Subcutaneous abdominal adipose tissue (tissue), 5 donors: ENCODE measurements around the gene BMP2K.

ENCODE experiments used
- H3K27ac ChIP-seq: one replicate; pipeline ENCODE4 v1.7.0; 2013; ENCODE audit warnings: low read depth, mild to moderate bottlenecking, inconsistent platforms, low read length, moderate library complexity
- H3K27me3 ChIP-seq, 5 donors: one replicate each; pipeline ENCODE4 v1.7.0; 2013; ENCODE audit warnings: low read length in 5 of 5, inconsistent platforms in 1 of 5; ENCODE audit not compliant: control insufficient read depth in 5 of 5, insufficient read depth in 4 of 5
- H3K36me3 ChIP-seq, 5 donors: one replicate each; pipeline ENCODE4 v1.7.0; 2013; ENCODE audit warnings: low read length in 5 of 5; ENCODE audit not compliant: control insufficient read depth in 5 of 5, insufficient read depth in 5 of 5
- H3K4me1 ChIP-seq, 5 donors: one replicate each; pipeline ENCODE4 v1.7.0; 2013; ENCODE audit warnings: low read length in 5 of 5, mild to moderate bottlenecking in 3 of 5, moderate library complexity in 1 of 5; ENCODE audit not compliant: control insufficient read depth in 5 of 5, insufficient read depth in 5 of 5
- H3K4me3 ChIP-seq, 5 donors: one replicate each; pipeline ENCODE4 v1.7.0; 2013; ENCODE audit warnings: low read length in 5 of 5, low read depth in 1 of 5
- H3K9ac ChIP-seq, 5 donors: one replicate each; pipeline ENCODE4 v1.7.0; 2013; ENCODE audit warnings: low read length in 5 of 5, mild to moderate bottlenecking in 4 of 5, moderate library complexity in 3 of 5
- H3K9me3 ChIP-seq, 5 donors: one replicate each; pipeline ENCODE4 v1.7.0; 2013; ENCODE audit warnings: low read length in 5 of 5; ENCODE audit not compliant: control insufficient read depth in 5 of 5
- donor health status: healthy.
- donor health status: healthy.
- donor health status: healthy.
- donor health status: healthy.
- donor health status: healthy.

The BMP2K gene

GRCh38 chr4:78775303-78776078 is 659 bp upstream of the BMP2K start:
- Histone ChIP-seq H3K4me3 (peak overlapping the region; percentile 86 to 96 (median 92)), H3K27ac (peak overlapping the region; percentile 95), H3K27me3 (no peaks in the 10 kb centered on the region), H3K36me3 (no peaks in the 10 kb centered on the region), H3K9me3 (no peaks in the 10 kb centered on the region), H3K9ac (peak overlapping the region; percentile 75 to 99 (median 97)), H3K4me1 (peaks cover 0 to 34% (median 21%) of the 10 kb centered on the region in 5 donors)

- peak overlapping the region; percentile 7 to 93 (median 62) for H3K9ac ChIP-seq
- H3K9me3 ChIP-seq = no peaks in the 10 kb centered on the region
- H3K4me3 ChIP-seq = peak overlapping the region; percentile 65 to 92 (median 86)
- H3K36me3 ChIP-seq = no peaks in the 10 kb centered on the region
- peaks cover 0 to 34% (median 25%) of the 10 kb centered on the region in 5 donors for H3K4me1 ChIP-seq
- H3K27ac ChIP-seq = peak overlapping the region; percentile 75
- H3K27me3 ChIP-seq = no peaks in the 10 kb centered on the region
Observed at GRCh38 chr4:78776729-78777575, 802 bp downstream of the BMP2K start.

GRCh38 chr4:78777576-78777940 is 1.4 kb downstream of the BMP2K start:
- H3K9me3 ChIP-seq = no peaks in the 10 kb centered on the region
- peak overlapping the region; percentile 75 for H3K27ac ChIP-seq
- no peaks in the 10 kb centered on the region for H3K36me3 ChIP-seq
- H3K9ac ChIP-seq = peak overlapping the region in 4 of 5 donors; percentile 50 to 93 (median 73)
- peak overlapping the region; percentile 65 to 92 (median 86) for H3K4me3 ChIP-seq
- peaks cover 0 to 34% (median 25%) of the 10 kb centered on the region in 5 donors for H3K4me1 ChIP-seq
- no peaks in the 10 kb centered on the region for H3K27me3 ChIP-seq

- Histone ChIP-seq H3K9ac (no peak overlapping the region), H3K4me3 (peak overlapping the region in 2 of 5 donors; percentile 6 to 35), H3K4me1 (peaks cover 0 to 34% (median 25%) of the 10 kb centered on the region in 5 donors), H3K27ac (no peak overlapping the region), H3K36me3 (no peaks in the 10 kb centered on the region), H3K9me3 (no peaks in the 10 kb centered on the region), H3K27me3 (no peaks in the 10 kb centered on the region)
Observed at GRCh38 chr4:78778530-78778929, 2.4 kb downstream of the BMP2K start.

GRCh38 chr4:78779280-78779679 is 3.1 kb downstream of the BMP2K start:
- Histone ChIP-seq H3K36me3 (no peaks in the 10 kb centered on the region), H3K4me1 (peaks cover 0 to 35% (median 25%) of the 10 kb centered on the region in 5 donors), H3K27ac (no peak overlapping the region), H3K4me3 (peak overlapping the region in 1 of 5 donors; percentile 6), H3K9ac (no peak overlapping the region), H3K9me3 (no peaks in the 10 kb centered on the region), H3K27me3 (no peaks in the 10 kb centered on the region)

- H3K27ac ChIP-seq = no peak overlapping the region
Observed at GRCh38 chr4:78780093-78780492, 3.9 kb downstream of the BMP2K start.

GRCh38 chr4:78781139-78781538 is 5.0 kb downstream of the BMP2K start:
- Histone ChIP-seq H3K4me1 (peaks cover 0 to 43% (median 27%) of the 10 kb centered on the region in 5 donors), H3K9ac (no peak overlapping the region), H3K4me3 (no peak overlapping the region), H3K27me3 (no peaks in the 10 kb centered on the region), H3K27ac (no peak overlapping the region), H3K9me3 (no peaks in the 10 kb centered on the region), H3K36me3 (no peaks in the 10 kb centered on the region)

More at GRCh38 chr4:78780093-78780492, 3.9 kb downstream of the BMP2K start:
- no peak overlapping the region for H3K4me3 ChIP-seq
- H3K36me3 ChIP-seq = no peaks in the 10 kb centered on the region
- no peaks in the 10 kb centered on the region for H3K9me3 ChIP-seq
- peaks cover 0 to 33% (median 26%) of the 10 kb centered on the region in 5 donors for H3K4me1 ChIP-seq
- H3K27me3 ChIP-seq = no peaks in the 10 kb centered on the region
- H3K9ac ChIP-seq = no peak overlapping the region

GRCh38 chr4:78781924-78782323 is 5.8 kb downstream of the BMP2K start:
- no peaks in the 10 kb centered on the region for H3K36me3 ChIP-seq
- peaks cover 0 to 44% (median 28%) of the 10 kb centered on the region in 5 donors for H3K4me1 ChIP-seq
- H3K27ac ChIP-seq = no peak overlapping the region

GRCh38 chr4:78784236-78784865 is 8.2 kb downstream of the BMP2K start:
- Histone ChIP-seq H3K9ac (no peak overlapping the region), H3K27ac (peak overlapping the region; percentile 4), H3K9me3 (no peaks in the 10 kb centered on the region), H3K27me3 (no peaks in the 10 kb centered on the region), H3K4me1 (peaks cover 0 to 32% (median 19%) of the 10 kb centered on the region in 5 donors), H3K4me3 (no peak overlapping the region), H3K36me3 (no peaks in the 10 kb centered on the region)

More at GRCh38 chr4:78781924-78782323, 5.8 kb downstream of the BMP2K start:
- H3K4me3 ChIP-seq = no peak overlapping the region
- no peak overlapping the region for H3K9ac ChIP-seq
- H3K27me3 ChIP-seq = no peaks in the 10 kb centered on the region
- H3K9me3 ChIP-seq = no peaks in the 10 kb centered on the region
